Peyer's patch (tissue), 4 donors: ENCODE data around the gene DNAJB1. TPM values are rescaled to one million over a fixed set of nuclear protein-coding genes. Genes with fewer than 3 reads are reported as not detected.
A peak's percentile ranks its signal among the peaks of the same experiment; 100 is the strongest.

Experiments
- DNase-seq, 3 donors: peaks; one replicate each; pipeline ENCODE4 v3.0.0-alpha.2; 2017 to 2019
- H3K27ac ChIP-seq, 4 donors: fragments of 200-600 bp; sonication (generic); one replicate each; pipeline ENCODE4 v1.5.1; 2016 to 2019
- H3K27me3 ChIP-seq, 2 donors: fragments of 200-600 bp; sonication (generic); one replicate each; pipeline ENCODE4 v1.5.1; 2019
- H3K36me3 ChIP-seq, 3 donors: fragments of 200-600 bp; sonication (generic); one replicate each; pipeline ENCODE4 v1.5.1; 2016 to 2019
- H3K4me1 ChIP-seq, 4 donors: fragments of 200-600 bp; sonication (generic); one replicate each; pipeline ENCODE4 v1.5.1; 2016 to 2019
- H3K4me3 ChIP-seq, 4 donors: fragments of 200-600 bp; sonication (generic); 1 replicate in 3 of 4; 2 replicates in 1 of 4; pipeline ENCODE4 v1.5.1; 2016 to 2019; ENCODE audit warnings: mild to moderate bottlenecking in 1 of 4
- H3K9me3 ChIP-seq, 4 donors: fragments of 200-600 bp; sonication (generic); one replicate each; pipeline ENCODE4 v1.5.1; 2016 to 2019; ENCODE audit warnings: mild to moderate bottlenecking in 1 of 4
- POLR2A ChIP-seq, 2 donors: fragments of 450-650 bp; IDR thresholded peaks; one replicate each; pipeline ENCODE4 v1.5.1; 2017; ENCODE audit warnings: antibody characterized with exemption in 2 of 2, mild to moderate bottlenecking in 2 of 2, moderate library complexity in 2 of 2
- total RNA-seq, 4 donors: library from RNA; depleted of rRNA; stranded (reverse); fragments of >200 nt; gene quantifications; one replicate each; pipeline ENCODE4 v1.1.0, GENCODE V29; 2016
- TF ChIP-seq, protein P1 (sequence below), 6 experiments: fragments of 450-650 bp in 4 of 6; fragments of 200-600 bp in 2 of 6; sonication (generic) in 1 of 6; IDR thresholded peaks; one replicate each; pipeline ENCODE4 v1.5.1; 2017 to 2019; ENCODE audit warnings: antibody characterized with exemption in 6 of 6, mild to moderate bottlenecking in 3 of 6, moderate library complexity in 1 of 6

Gene DNAJB1
- total RNA-seq, 4 donors from 2014 or later, result 34.5 to 60.2 (median 54.1) TPM

DNA sequence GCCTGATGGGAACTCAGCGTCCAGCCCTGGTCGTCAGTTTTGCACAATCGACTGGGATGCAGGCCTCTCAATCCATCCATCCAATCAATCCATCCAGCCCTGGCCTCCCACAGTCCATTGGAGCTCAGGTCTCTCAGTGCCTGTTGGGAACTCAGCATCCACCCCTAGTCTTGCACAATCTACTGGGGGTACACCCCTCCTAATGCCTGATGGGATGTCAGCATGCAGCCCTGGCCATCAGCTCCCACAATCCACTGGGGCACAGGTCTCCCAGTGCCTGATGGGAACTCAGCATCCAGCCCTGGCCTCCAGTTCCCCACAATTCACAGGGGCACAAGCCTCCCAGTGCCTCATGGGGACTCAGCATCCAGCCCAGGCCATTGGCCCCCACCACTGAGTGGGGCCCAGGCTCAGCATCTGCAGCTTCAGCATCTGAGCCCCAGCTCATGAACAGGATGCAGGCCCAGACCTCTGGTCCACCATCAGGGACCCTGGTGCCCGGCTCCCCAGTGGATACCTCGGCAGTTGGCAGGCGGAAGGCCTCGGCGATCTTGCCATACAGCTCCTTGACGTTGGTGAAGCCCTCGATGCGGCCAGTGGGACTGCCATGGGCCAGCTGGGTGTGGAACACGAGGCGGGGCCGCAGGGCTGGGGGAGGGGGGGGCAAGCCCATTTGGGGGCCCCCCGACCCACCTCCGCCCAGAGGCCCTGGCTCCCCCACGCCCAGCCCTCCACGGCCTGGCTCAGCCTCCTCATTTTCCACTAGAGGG lies 35.8 kb downstream of the DNAJB1 start:
- H3K27ac ChIP-seq, result no peak overlapping the region
- TF ChIP-seq, protein P1, sequence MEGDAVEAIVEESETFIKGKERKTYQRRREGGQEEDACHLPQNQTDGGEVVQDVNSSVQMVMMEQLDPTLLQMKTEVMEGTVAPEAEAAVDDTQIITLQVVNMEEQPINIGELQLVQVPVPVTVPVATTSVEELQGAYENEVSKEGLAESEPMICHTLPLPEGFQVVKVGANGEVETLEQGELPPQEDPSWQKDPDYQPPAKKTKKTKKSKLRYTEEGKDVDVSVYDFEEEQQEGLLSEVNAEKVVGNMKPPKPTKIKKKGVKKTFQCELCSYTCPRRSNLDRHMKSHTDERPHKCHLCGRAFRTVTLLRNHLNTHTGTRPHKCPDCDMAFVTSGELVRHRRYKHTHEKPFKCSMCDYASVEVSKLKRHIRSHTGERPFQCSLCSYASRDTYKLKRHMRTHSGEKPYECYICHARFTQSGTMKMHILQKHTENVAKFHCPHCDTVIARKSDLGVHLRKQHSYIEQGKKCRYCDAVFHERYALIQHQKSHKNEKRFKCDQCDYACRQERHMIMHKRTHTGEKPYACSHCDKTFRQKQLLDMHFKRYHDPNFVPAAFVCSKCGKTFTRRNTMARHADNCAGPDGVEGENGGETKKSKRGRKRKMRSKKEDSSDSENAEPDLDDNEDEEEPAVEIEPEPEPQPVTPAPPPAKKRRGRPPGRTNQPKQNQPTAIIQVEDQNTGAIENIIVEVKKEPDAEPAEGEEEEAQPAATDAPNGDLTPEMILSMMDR (IDR thresholded peaks at IDR 0.05), result no peak
- TF ChIP-seq POLR2A (IDR thresholded peaks at IDR 0.05), result no peak
- H3K9me3 ChIP-seq, result no peaks in the 10 kb centered on the region
- no peaks in the 10 kb centered on the region for H3K27me3 ChIP-seq
- peaks cover 0 to 62% (median 0%) of the 10 kb centered on the region in 3 donors for H3K36me3 ChIP-seq
- no peak overlapping the region for H3K4me3 ChIP-seq
- no peak for DNase-seq
- peaks cover 0 to 6% (median 0%) of the 10 kb centered on the region in 4 donors for H3K4me1 ChIP-seq

DNA sequence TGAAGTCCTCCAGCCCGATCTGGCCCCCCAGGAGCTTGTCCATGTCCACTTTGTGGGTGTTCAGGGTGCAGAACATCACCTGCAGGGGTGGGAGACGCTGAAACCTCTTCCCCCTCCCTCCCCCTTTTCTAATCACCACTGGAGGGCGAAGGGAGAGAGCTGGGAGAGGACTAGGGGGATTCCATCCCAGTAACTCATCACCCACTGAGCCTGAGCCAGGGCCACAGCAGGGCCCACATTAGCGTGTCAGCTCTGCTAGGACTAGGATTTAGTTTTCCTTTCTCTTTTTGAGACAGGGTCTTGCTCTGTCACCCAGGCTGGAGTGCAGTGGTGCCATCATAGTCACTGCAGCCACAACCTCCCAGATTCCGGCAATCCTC lies 37.5 kb downstream of the DNAJB1 start:
- TF ChIP-seq, protein P1 (IDR thresholded peaks at IDR 0.05), result no peak
- no peak for TF ChIP-seq POLR2A (IDR thresholded peaks at IDR 0.05)
- Histone ChIP-seq H3K27me3 (no peaks in the 10 kb centered on the region), H3K4me3 (no peak overlapping the region), H3K9me3 (no peaks in the 10 kb centered on the region), H3K36me3 (peaks cover 0 to 58% (median 0%) of the 10 kb centered on the region in 3 donors), H3K4me1 (peaks cover 0 to 9% (median 0%) of the 10 kb centered on the region in 4 donors), H3K27ac (no peak overlapping the region)
- DNase-seq, result no peak

DNA sequence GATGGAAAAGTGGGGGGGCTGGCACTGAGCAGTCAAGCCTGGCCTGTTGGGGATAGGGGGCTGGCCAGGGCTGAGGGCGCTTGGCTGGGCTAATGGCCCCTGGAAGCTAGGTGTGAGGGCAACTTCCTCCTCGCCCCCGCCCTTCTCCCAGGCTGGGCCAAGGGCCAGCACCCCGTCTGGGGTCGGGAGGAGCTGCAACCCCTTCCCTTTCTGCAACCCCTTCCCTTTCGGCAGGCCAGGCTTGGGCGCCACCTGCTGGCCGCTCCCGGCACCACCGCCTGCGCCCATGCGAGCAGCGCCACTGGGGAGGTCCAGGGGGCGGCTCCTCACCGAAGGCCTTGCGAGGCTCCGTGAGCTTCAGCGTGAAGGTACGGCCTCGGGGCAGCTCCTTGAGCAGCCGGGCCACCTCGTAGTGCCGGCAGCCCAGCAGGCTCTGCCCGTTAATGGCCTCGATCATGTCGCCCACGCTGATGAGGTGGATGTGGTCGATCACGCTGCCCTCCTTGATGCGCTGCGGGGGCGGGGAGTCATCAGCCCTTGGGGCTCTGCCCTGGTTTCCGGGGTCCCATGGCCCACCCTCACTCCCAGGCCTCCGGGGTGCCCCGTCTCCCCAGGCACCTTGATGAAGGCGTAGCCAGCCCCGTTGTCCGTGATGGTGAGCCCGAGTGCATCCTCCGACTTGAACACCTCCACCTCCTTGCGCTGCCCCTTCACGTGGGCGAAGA lies 38.1 kb downstream of the DNAJB1 start:
- peak in 2 of 3 donors; percentile 53 to 79 for DNase-seq
- H3K27ac ChIP-seq, result peak overlapping the region in 1 of 4 donors; percentile 42
- peaks cover 0 to 57% (median 0%) of the 10 kb centered on the region in 3 donors for H3K36me3 ChIP-seq
- no peaks in the 10 kb centered on the region for H3K27me3 ChIP-seq
- no peaks in the 10 kb centered on the region for H3K9me3 ChIP-seq
- H3K4me3 ChIP-seq, result peak overlapping the region in 1 of 4 donors; percentile 2
- peaks cover 0 to 15% (median 2%) of the 10 kb centered on the region in 4 donors for H3K4me1 ChIP-seq
- no peak for TF ChIP-seq POLR2A (IDR thresholded peaks at IDR 0.05)
- TF ChIP-seq, protein P1 (IDR thresholded peaks at IDR 0.05), result peak; percentile 69 to 91 (median 74)

DNA sequence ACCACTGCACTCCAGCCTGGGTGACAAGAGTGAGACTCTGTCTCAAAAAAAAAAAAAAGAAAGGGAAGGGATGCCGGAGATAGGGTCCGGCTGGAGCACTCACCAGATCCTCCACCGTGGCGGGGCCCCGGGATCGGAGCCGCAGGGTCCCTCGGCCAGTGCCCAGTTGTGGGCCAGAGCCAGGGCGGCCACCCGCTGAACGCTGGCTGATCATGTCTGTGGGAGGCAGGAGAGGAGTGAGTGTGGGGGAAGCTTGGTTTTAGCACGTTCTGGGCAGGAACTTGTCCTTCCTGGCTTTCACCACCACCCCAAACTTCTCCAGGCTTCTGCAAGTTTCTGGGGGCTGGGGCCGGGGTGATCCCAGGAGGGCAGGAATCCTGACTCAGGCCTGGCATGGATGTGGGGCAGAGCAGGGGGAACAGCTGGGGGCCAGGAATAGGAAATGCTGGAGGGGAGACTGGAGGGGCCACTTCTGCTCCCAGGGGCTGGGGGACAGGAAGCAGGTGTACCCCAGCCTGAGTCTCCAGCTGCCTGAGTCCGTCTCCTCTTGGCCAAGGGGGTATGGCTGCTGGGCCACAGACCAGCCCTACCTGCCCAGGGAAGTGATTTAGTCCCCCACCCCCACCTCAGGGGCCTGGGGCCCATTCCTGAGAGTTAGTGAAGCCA lies 38.8 kb downstream of the DNAJB1 start:
- H3K36me3 ChIP-seq, result peaks cover 0 to 50% (median 0%) of the 10 kb centered on the region in 3 donors
- TF ChIP-seq, protein P1 (IDR thresholded peaks at IDR 0.05), result no peak
- no peak for TF ChIP-seq POLR2A (IDR thresholded peaks at IDR 0.05)
- H3K9me3 ChIP-seq, result no peaks in the 10 kb centered on the region
- no peaks in the 10 kb centered on the region for H3K27me3 ChIP-seq
- no peak overlapping the region for H3K4me3 ChIP-seq
- H3K27ac ChIP-seq, result peak overlapping the region in 1 of 4 donors; percentile 42
- peaks cover 0 to 20% (median 3%) of the 10 kb centered on the region in 4 donors for H3K4me1 ChIP-seq
- DNase-seq, result no peak

DNA sequence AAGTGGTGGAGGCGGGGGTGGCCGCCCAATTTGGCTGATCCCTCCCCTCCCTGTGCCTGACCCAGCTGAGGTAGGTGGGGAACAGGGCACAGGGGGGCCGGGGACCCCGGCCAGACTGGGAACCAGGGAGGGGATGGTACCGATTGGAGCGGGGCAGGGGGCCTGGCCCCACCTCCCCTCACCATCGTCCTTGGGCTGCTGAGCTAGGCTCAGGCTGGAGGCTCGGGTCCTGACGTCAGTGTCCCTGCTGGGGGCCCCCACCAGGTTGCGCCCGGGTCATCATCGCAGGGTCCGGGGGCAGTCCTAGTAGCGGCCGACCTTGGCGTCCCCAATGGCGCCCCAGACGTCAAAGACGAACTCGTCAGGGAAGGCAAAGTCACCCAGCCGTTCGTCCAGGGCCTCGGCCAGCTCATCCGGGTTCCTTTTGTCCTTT lies 40.1 kb downstream of the DNAJB1 start:
- Histone ChIP-seq H3K36me3 (peaks cover 0 to 46% (median 0%) of the 10 kb centered on the region in 3 donors), H3K4me1 (peaks cover 0 to 32% (median 8%) of the 10 kb centered on the region in 4 donors), H3K27me3 (peaks cover 0 to 3% of the 10 kb centered on the region in 2 donors), H3K9me3 (no peaks in the 10 kb centered on the region), H3K27ac (peak overlapping the region in 1 of 4 donors; percentile 57), H3K4me3 (no peak overlapping the region)
- DNase-seq, result no peak
- no peak for TF ChIP-seq POLR2A (IDR thresholded peaks at IDR 0.05)
- TF ChIP-seq, protein P1 (IDR thresholded peaks at IDR 0.05), result no peak
